Brain microvascular endothelial cell (primary cell): ENCODE results near the gene MYOM3.
A peak's percentile ranks its signal among the peaks of the same experiment; 100 is the strongest.
"Not testable (repeated sequence)": the region's sequence is repeated elsewhere in the genome, so short reads cannot be mapped to it uniquely, and the experiment has no call there.

ENCODE experiments used
- DNase-seq: peaks from one replicate; pipeline ENCODE4 v3.0.0-alpha.2; 2020
- H3K27ac ChIP-seq: fragments of 250-450 bp; sonication (Bioruptor Pico); 2 replicates; pipeline ENCODE4 v1.5.1; 2020; ENCODE audit warnings: mild to moderate bottlenecking, moderate library complexity
- H3K27me3 ChIP-seq: fragments of 250-450 bp; sonication (Bioruptor Pico); replicated peaks from 2 replicates; pipeline ENCODE4 v1.5.1; 2020; ENCODE audit warnings: mild to moderate bottlenecking
- H3K36me3 ChIP-seq: fragments of 250-450 bp; sonication (Bioruptor Pico); replicated peaks from 2 replicates; pipeline ENCODE4 v1.5.1; 2020; ENCODE audit warnings: mild to moderate bottlenecking
- H3K4me3 ChIP-seq: 2 replicates; pipeline ENCODE4 v1.5.1; 2011; ENCODE audit warnings: low read depth, mild to moderate bottlenecking, control low read depth, low read length, moderate library complexity
- CTCF ChIP-seq: IDR thresholded peaks from 2 replicates; pipeline ENCODE4 v1.5.1; 2011; ENCODE audit warnings: low read depth, mild to moderate bottlenecking, moderate library complexity, low read length, control low read depth, inconsistent platforms; ENCODE audit errors: missing control alignments
- in situ Hi-C: cut with HindIII; loops from 2 replicates; pipeline ENCODE4 v1.10.0; 2017; ENCODE audit warnings: low sequenced_read_pairs, low pct_ligation_motif_present

MYOM3 gene

GRCh38 chr1:24015221-24016210 lies 96.4 kb downstream of the MYOM3 start:
- Histone ChIP-seq H3K27me3 (no peaks in the 10 kb centered on the region), H3K4me3 (no peak overlapping the region), H3K36me3 (no peaks in the 10 kb centered on the region), H3K27ac (no peak overlapping the region)
- peak; percentile 15 for DNase-seq
- in situ Hi-C loops = no loop called here
- no peak for TF ChIP-seq CTCF

GRCh38 chr1:24012878-24013277 lies 99.1 kb downstream of the MYOM3 start:
- H3K4me3 ChIP-seq, H3K27me3 ChIP-seq, H3K27ac ChIP-seq, in situ Hi-C loops, DNase-seq, H3K36me3 ChIP-seq: not testable (repeated sequence)

DNA sequence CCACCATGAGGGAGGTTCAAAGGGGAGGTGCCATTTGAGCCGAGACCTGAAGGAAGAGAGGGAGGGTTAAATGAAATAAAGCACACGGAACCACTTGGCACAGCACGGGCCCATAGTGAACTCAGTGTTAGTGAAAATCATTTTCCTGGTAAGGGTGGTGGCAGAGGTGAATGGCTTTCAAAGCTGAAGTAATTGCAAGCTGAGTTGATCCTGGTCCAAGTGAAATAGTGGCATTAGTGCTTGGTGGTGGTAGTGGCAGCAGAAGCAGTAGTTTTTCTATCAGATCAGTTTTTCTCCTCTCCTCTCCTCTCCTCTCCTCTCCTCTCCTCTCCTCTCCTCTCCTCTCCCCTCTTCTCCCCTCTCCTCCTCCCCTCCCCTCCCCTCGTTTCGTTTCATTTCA lies 101.3 kb downstream of the MYOM3 start:
- no peak overlapping the region for H3K4me3 ChIP-seq
- no peak overlapping the region for H3K27ac ChIP-seq
- in situ Hi-C loops = no loop called here
- DNase-seq = no peak
- H3K36me3 ChIP-seq = no peaks in the 10 kb centered on the region
- H3K27me3 ChIP-seq = no peaks in the 10 kb centered on the region
- TF ChIP-seq CTCF = no peak

GRCh38 chr1:24009406-24009805 lies 102.5 kb downstream of the MYOM3 start:
- Histone ChIP-seq H3K36me3 (no peaks in the 10 kb centered on the region), H3K4me3 (no peak overlapping the region), H3K27ac (no peak overlapping the region), H3K27me3 (no peaks in the 10 kb centered on the region)
- in situ Hi-C loops = no loop called here
- TF ChIP-seq CTCF = no peak
- peak; percentile 32 for DNase-seq

- H3K27me3 ChIP-seq, H3K4me3 ChIP-seq, H3K27ac ChIP-seq, in situ Hi-C loops, H3K36me3 ChIP-seq: not testable (repeated sequence)
- DNase-seq = peak; percentile 34
Observed at GRCh38 chr1:24008574-24009184, 103.3 kb downstream of the MYOM3 start.

- no peaks in the 10 kb centered on the region for H3K27me3 ChIP-seq
Observed at GRCh38 chr1:24007079-24007478, 104.9 kb downstream of the MYOM3 start.

More at GRCh38 chr1:24007079-24007478, 104.9 kb downstream of the MYOM3 start:
- DNase-seq = no peak
- no peak for TF ChIP-seq CTCF
- no peaks in the 10 kb centered on the region for H3K36me3 ChIP-seq
- H3K27ac ChIP-seq = no peak overlapping the region
- in situ Hi-C loops = no loop called here
- no peak overlapping the region for H3K4me3 ChIP-seq
